SK-N-SH (cell line): Measurements from ENCODE around the gene CSTPP1. TPM values are rescaled to one million over a fixed set of nuclear protein-coding genes. Genes with fewer than 3 reads are reported as not detected.
A peak's percentile ranks its signal among the peaks of the same experiment; 100 is the strongest.

Experiments
- CTCF ChIA-PET: fragments of 300-600, 350-600 bp; formaldehyde crosslinking; extraction: SDS; loops from one replicate; lab custom pipeline; 2021; lab: Yijun Ruan, JAX
- POLR2A ChIA-PET: fragments of 350-600 bp; sonication (Branson Sonifier 250); formaldehyde crosslinking; extraction: SDS; loops from one replicate; lab custom pipeline; 2020; ENCODE audit warnings: antibody characterized with exemption, inconsistent platforms; lab: Yijun Ruan, JAX
- DNase-seq: peaks from one replicate; pipeline ENCODE4 v3.0.0; 2012
- H2AFZ ChIP-seq: fragments of 200-600 bp; sonication (generic); 2 replicates; pipeline ENCODE4 v1.8.1; 2016; ENCODE audit warnings: antibody characterized with exemption, mild to moderate bottlenecking, low read depth
- H3F3A ChIP-seq: fragments of 200-600 bp; sonication (generic); replicated peaks from 2 replicates; pipeline ENCODE3; 2016; ENCODE audit warnings: antibody characterized with exemption, mild to moderate bottlenecking; ENCODE audit not compliant: insufficient read depth
- H3K27ac ChIP-seq, 2 experiments: fragments of 200-500 bp in 1 of 2; fragments of 200-600 bp in 1 of 2; sonication (Bioruptor generic) in 1 of 2; sonication (generic), shearing (Covaris generic) in 1 of 2; 2 replicates each; pipeline versions ENCODE4 v1.5.1 to v1.6.1; 2014 to 2016; ENCODE audit warnings: low read depth in 2 of 2, inconsistent platforms in 1 of 2, low read length in 1 of 2, mild to moderate bottlenecking in 1 of 2, mixed read lengths in 1 of 2
- H3K27me3 ChIP-seq: fragments of 200-600 bp; sonication (generic), shearing (Covaris generic); 2 replicates; pipeline ENCODE4 v1.6.1; 2016; ENCODE audit warnings: mixed run types; ENCODE audit not compliant: insufficient read depth
- H3K36me3 ChIP-seq, 2 experiments: fragments of 200-500 bp in 1 of 2; fragments of 200-600 bp in 1 of 2; sonication (Bioruptor generic) in 1 of 2; sonication (generic) in 1 of 2; replicated peaks in 1 of 2; 2 replicates each; pipeline versions ENCODE3 to v1.5.1; 2014 to 2016; ENCODE audit warnings: low read length in 1 of 2, mild to moderate bottlenecking in 1 of 2; ENCODE audit not compliant: insufficient read depth in 2 of 2, control insufficient read depth in 1 of 2
- H3K4me1 ChIP-seq, 2 experiments: fragments of 200-500 bp in 1 of 2; fragments of 200-600 bp in 1 of 2; sonication (Bioruptor generic) in 1 of 2; sonication (generic), shearing (Covaris generic) in 1 of 2; 2 replicates each; pipeline versions ENCODE4 v1.5.1 to v1.6.1; 2014 to 2016; ENCODE audit warnings: low read depth in 1 of 2, low read length in 1 of 2, mixed run types in 1 of 2; ENCODE audit not compliant: insufficient read depth in 2 of 2, control insufficient read depth in 1 of 2
- H3K4me2 ChIP-seq: fragments of 200-600 bp; sonication (generic), shearing (Covaris generic); 2 replicates; pipeline ENCODE4 v1.6.1; 2017; ENCODE audit warnings: mixed run types
- H3K4me3 ChIP-seq, 2 experiments: fragments of 200-500 bp in 1 of 2; fragments of 200-600 bp in 1 of 2; sonication (Bioruptor generic) in 1 of 2; sonication (generic), shearing (Covaris generic) in 1 of 2; 2 replicates each; pipeline versions ENCODE4 v1.5.1 to v1.8.1; 2014 to 2016; ENCODE audit warnings: low read depth in 2 of 2, inconsistent platforms in 1 of 2, low read length in 1 of 2, mild to moderate bottlenecking in 1 of 2, mixed read lengths in 1 of 2, moderate library complexity in 1 of 2
- H3K79me2 ChIP-seq: fragments of 200-600 bp; sonication (generic); 2 replicates; pipeline ENCODE4 v1.8.1; 2017; ENCODE audit warnings: mild to moderate bottlenecking; ENCODE audit not compliant: insufficient read depth
- H3K9ac ChIP-seq: fragments of 200-600 bp; sonication (generic); 2 replicates; pipeline ENCODE4 v1.6.1; 2017; ENCODE audit warnings: mixed run types
- H3K9me2 ChIP-seq: fragments of 200-600 bp; sonication (generic); 2 replicates; pipeline ENCODE4 v1.6.1; 2017; ENCODE audit warnings: mixed run types
- H3K9me3 ChIP-seq: fragments of 200-600 bp; sonication (generic); 2 replicates; pipeline ENCODE4 v1.6.1; 2017; ENCODE audit warnings: mixed run types, mild to moderate bottlenecking, moderate library complexity
- H4K20me1 ChIP-seq: fragments of 200-600 bp; sonication (generic); 2 replicates; pipeline ENCODE4 v1.6.1; 2017; ENCODE audit warnings: mild to moderate bottlenecking, mixed run types; ENCODE audit not compliant: insufficient read depth
- ELF1 ChIP-seq: IDR thresholded peaks from 2 replicates; pipeline ENCODE4 v1.4.0; 2012
- EP300 ChIP-seq, 2 experiments: IDR thresholded peaks; 2 replicates each; pipeline versions ENCODE4 v1.4.0 to v1.6.1; 2012; ENCODE audit warnings: borderline replicate concordance in 1 of 2, low read depth in 1 of 2, low read length in 1 of 2
- EZH2phosphoT487 ChIP-seq: fragments of 200-600 bp; sonication (generic); IDR thresholded peaks from 2 replicates; pipeline ENCODE4 v1.6.1; 2017; ENCODE audit warnings: low read depth, mixed run types, mild to moderate bottlenecking, antibody characterized with exemption, moderate library complexity, borderline replicate concordance
- FOSL2 ChIP-seq: IDR thresholded peaks from 2 replicates; pipeline ENCODE4 v1.4.0; 2012; ENCODE audit warnings: low read depth, mild to moderate bottlenecking, moderate library complexity, borderline replicate concordance
- FOXJ3 ChIP-seq: sonication (generic); formaldehyde crosslinking; IDR thresholded peaks from 2 replicates; pipeline ENCODE4 v1.5.1; 2020; ENCODE audit warnings: mild to moderate bottlenecking, missing genetic modification reagents
- GABPA ChIP-seq: IDR thresholded peaks from 2 replicates; pipeline ENCODE4 v1.4.0; 2012; ENCODE audit warnings: low read depth, mild to moderate bottlenecking
- NRF1 ChIP-seq: IDR thresholded peaks from 2 replicates; pipeline ENCODE4 v1.6.1; 2012; ENCODE audit warnings: low read depth, mild to moderate bottlenecking, low read length
- RAD21 ChIP-seq: IDR thresholded peaks from 2 replicates; pipeline ENCODE4 v1.6.1; 2012; ENCODE audit warnings: mild to moderate bottlenecking, low read length
- SMC3 ChIP-seq: IDR thresholded peaks from 2 replicates; pipeline ENCODE4 v1.6.1; 2012; ENCODE audit warnings: low read depth, low read length, improper control_type of control experiment
- TCF12 ChIP-seq: IDR thresholded peaks from 2 replicates; pipeline ENCODE4 v1.4.0; 2012
- YY1 ChIP-seq: IDR thresholded peaks from 2 replicates; pipeline ENCODE4 v1.4.0; 2012; ENCODE audit warnings: low read depth, mild to moderate bottlenecking
- ZBTB33 ChIP-seq: IDR thresholded peaks from 2 replicates; pipeline ENCODE4 v1.4.0; 2012; ENCODE audit warnings: low read depth, borderline replicate concordance
- WGBS: methylation state at CpG from one replicate; pipeline ENCODE4 v1.1.6; 2017; ENCODE audit warnings: low lambda C conversion rate; 5-methylcytosine and 5-hydroxymethylcytosine counted together
- polyA plus RNA-seq, 3 experiments: library from polyadenylated mRNA; depleted of rRNA; stranded (reverse); fragments of >200 nt; gene quantifications; 2 replicates each; pipeline ENCODE4 v1.2.3, GENCODE V29; 2012
- TF ChIP-seq, protein P1 (sequence below): fragments of 150-350 bp; IDR thresholded peaks from 2 replicates; pipeline ENCODE4 v1.6.1; 2016; ENCODE audit warnings: mild to moderate bottlenecking, low read depth, low read length
- TF ChIP-seq, protein P2 (sequence below): IDR thresholded peaks from 2 replicates; pipeline ENCODE4 v1.4.0; 2012; ENCODE audit warnings: low read depth

Gene CSTPP1
- polyA plus RNA-seq, 1 of the 3 experiments (the other 2 are of a cell fraction), result 85.7 TPM

- peaks cover 34% of the 10 kb centered on the region for H3K79me2 ChIP-seq
- no peak overlapping the region for H3K27ac ChIP-seq
- ChIA-PET CTCF (interaction anchor here (1.2 to 1.5 kb wide), 3 partner anchors 13 to 18 kb away, joined by 4 to 6 read pairs (median 4); no protein-coding TSS in a partner anchor), POLR2A (no interaction called here)
- no peak for DNase-seq
- no peaks in the 10 kb centered on the region for H4K20me1 ChIP-seq
- no peaks in the 10 kb centered on the region for H3K27me3 ChIP-seq
- H3K9me3 ChIP-seq, result no peaks in the 10 kb centered on the region
- TF ChIP-seq FOSL2, result no peak
- no peak for TF ChIP-seq TCF12
- TF ChIP-seq YY1, result no peak
- TF ChIP-seq EP300 (IDR thresholded peaks at IDR 0.05; ENCODE audit: borderline replicate concordance in 1 of 2, low read depth in 1 of 2, low read length in 1 of 2), result no peak
- no peak overlapping the region for H2AFZ ChIP-seq
- no peaks in the 10 kb centered on the region for H3K9me2 ChIP-seq
- H3F3A ChIP-seq, result peaks cover 7% of the 10 kb centered on the region
- no peak overlapping the region for H3K4me3 ChIP-seq
- peaks cover 3 to 6% of the 10 kb centered on the region in 2 experiments for H3K36me3 ChIP-seq
- no peak overlapping the region for H3K4me2 ChIP-seq
- H3K4me1 ChIP-seq, result peaks cover 17 to 48% of the 10 kb centered on the region in 2 experiments
- no peak overlapping the region for H3K9ac ChIP-seq
These were observed 62.7 kb downstream of the CSTPP1 start for GRCh38 chr11:46999217-46999616.

- no peaks in the 10 kb centered on the region for H3K9me2 ChIP-seq
- no peaks in the 10 kb centered on the region for H4K20me1 ChIP-seq
- no peaks in the 10 kb centered on the region for H3K27me3 ChIP-seq
- no peak overlapping the region for H3K4me3 ChIP-seq
- H3K9ac ChIP-seq, result no peak overlapping the region
- H3K4me1 ChIP-seq, result peaks cover 22 to 53% of the 10 kb centered on the region in 2 experiments
- H3K4me2 ChIP-seq, result no peak overlapping the region
- H3K9me3 ChIP-seq, result no peaks in the 10 kb centered on the region
- ChIA-PET CTCF (interaction anchor here (0.8 to 1.3 kb wide), 3 partner anchors 12 to 153 kb away, joined by 3 to 4 read pairs (median 4); no protein-coding TSS in a partner anchor), POLR2A (no interaction called here)
- H3F3A ChIP-seq, result peaks cover 12% of the 10 kb centered on the region
- TF ChIP-seq TCF12, result no peak
- no peak for DNase-seq
- peaks cover 3 to 6% of the 10 kb centered on the region in 2 experiments for H3K36me3 ChIP-seq
- peaks cover 31% of the 10 kb centered on the region for H3K79me2 ChIP-seq
- no peak overlapping the region for H3K27ac ChIP-seq
- 93% methylated on average over 2 of the region's 2 CpGs for WGBS
- no peak overlapping the region for H2AFZ ChIP-seq
These were observed 63.5 kb downstream of the CSTPP1 start for GRCh38 chr11:47000033-47000432.

- POLR2A ChIA-PET, result no interaction called here
- H4K20me1 ChIP-seq, result no peaks in the 10 kb centered on the region
- WGBS, result 40% methylated on average over 3 of the region's 3 CpGs
These were observed 65.2 kb downstream of the CSTPP1 start for GRCh38 chr11:47001781-47002181.

More at GRCh38 chr11:47001781-47002181, 65.2 kb downstream of the CSTPP1 start:
- Histone ChIP-seq H3K9me2 (no peaks in the 10 kb centered on the region), H3K4me3 (no peak overlapping the region), H3K4me2 (no peak overlapping the region; the same call in 1 of the 2 replicates), H3K9ac (no peak overlapping the region), H3K36me3 (peaks cover 3 to 6% of the 10 kb centered on the region in 2 experiments), H3K4me1 (peaks cover 34 to 68% of the 10 kb centered on the region in 2 experiments), H3K27me3 (no peaks in the 10 kb centered on the region), H3F3A (peaks cover 23% of the 10 kb centered on the region), H3K79me2 (peaks cover 29% of the 10 kb centered on the region), H3K27ac (peak overlapping the region; percentile 72 to 85; a peak in 3 of 4 replicates), H2AFZ (no peak overlapping the region), H3K9me3 (no peaks in the 10 kb centered on the region)
- TF ChIP-seq FOXJ3, result no peak
- no peak for TF ChIP-seq GABPA
- TF ChIP-seq, protein P1, sequence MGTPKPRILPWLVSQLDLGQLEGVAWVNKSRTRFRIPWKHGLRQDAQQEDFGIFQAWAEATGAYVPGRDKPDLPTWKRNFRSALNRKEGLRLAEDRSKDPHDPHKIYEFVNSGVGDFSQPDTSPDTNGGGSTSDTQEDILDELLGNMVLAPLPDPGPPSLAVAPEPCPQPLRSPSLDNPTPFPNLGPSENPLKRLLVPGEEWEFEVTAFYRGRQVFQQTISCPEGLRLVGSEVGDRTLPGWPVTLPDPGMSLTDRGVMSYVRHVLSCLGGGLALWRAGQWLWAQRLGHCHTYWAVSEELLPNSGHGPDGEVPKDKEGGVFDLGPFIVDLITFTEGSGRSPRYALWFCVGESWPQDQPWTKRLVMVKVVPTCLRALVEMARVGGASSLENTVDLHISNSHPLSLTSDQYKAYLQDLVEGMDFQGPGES, result no peak
- no peak for TF ChIP-seq SMC3
- TF ChIP-seq, protein P2, sequence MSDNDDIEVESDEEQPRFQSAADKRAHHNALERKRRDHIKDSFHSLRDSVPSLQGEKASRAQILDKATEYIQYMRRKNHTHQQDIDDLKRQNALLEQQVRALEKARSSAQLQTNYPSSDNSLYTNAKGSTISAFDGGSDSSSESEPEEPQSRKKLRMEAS, result no peak
- TF ChIP-seq ZBTB33, result no peak
- TF ChIP-seq EZH2phosphoT487, result no peak
- no peak for TF ChIP-seq ELF1
- TF ChIP-seq YY1, result no peak
- no peak for TF ChIP-seq NRF1
- TF ChIP-seq RAD21, result no peak
- no peak for TF ChIP-seq TCF12
- CTCF ChIA-PET, result no interaction called here
- DNase-seq, result peak; percentile 38
